Renal cortical epithelial cell (primary cell): ENCODE results near the gene TNFAIP1. TPM values are rescaled to one million over a fixed set of nuclear protein-coding genes. Genes with fewer than 3 reads are reported as not detected.

Source experiments
- DNase-seq: peaks from one replicate; pipeline ENCODE4 v3.0.0-alpha.2; 2011; ENCODE audit warnings: low read depth
- total RNA-seq: library from RNA; depleted of rRNA; stranded (reverse); fragments of >200 nt; gene quantifications from 2 replicates; pipeline ENCODE4 v1.2.3, GENCODE V29; 2014

TNFAIP1 gene
- total RNA-seq, 1 donor from 2014 or later: 81.2 TPM

GRCh38 chr17:28371245-28372202 is 36.0 kb downstream of the TNFAIP1 start, which contains the start of gene SARM1:
SARM1 (plus strand) TSS chr17:28371694; CDS start chr17:28372033, 339 bp downstream.
- DNase-seq: no peak

GRCh38 chr17:28372203-28372944 is 36.8 kb downstream of the TNFAIP1 start:
- no peak for DNase-seq

- no peak for DNase-seq
Observed at GRCh38 chr17:28372945-28373274, 37.3 kb downstream of the TNFAIP1 start.

- DNase-seq: no peak
Observed at GRCh38 chr17:28379814-28380801, 44.5 kb downstream of the TNFAIP1 start.

- no peak for DNase-seq
Observed at GRCh38 chr17:28381141-28381825, 45.7 kb downstream of the TNFAIP1 start.

- peak; percentile 42 for DNase-seq
Observed at GRCh38 chr17:28384281-28385036, 48.9 kb downstream of the TNFAIP1 start.

GRCh38 chr17:28385037-28385400 is 49.5 kb downstream of the TNFAIP1 start:
- no peak for DNase-seq

- DNase-seq: no peak
Observed at GRCh38 chr17:28385406-28385805, 49.8 kb downstream of the TNFAIP1 start.

- no peak for DNase-seq
Observed at GRCh38 chr17:28386391-28386790, 50.8 kb downstream of the TNFAIP1 start.

GRCh38 chr17:28388106-28388505 is 52.5 kb downstream of the TNFAIP1 start:
- DNase-seq: no peak

GRCh38 chr17:28390141-28390540 is 54.6 kb downstream of the TNFAIP1 start:
- DNase-seq: no peak

- DNase-seq: no peak
Observed at GRCh38 chr17:28390563-28390962, 55.0 kb downstream of the TNFAIP1 start.

GRCh38 chr17:28390984-28391383 is 55.4 kb downstream of the TNFAIP1 start:
- DNase-seq: no peak

GRCh38 chr17:28391401-28391800 is 55.8 kb downstream of the TNFAIP1 start:
- no peak for DNase-seq

GRCh38 chr17:28392491-28392890 is 56.9 kb downstream of the TNFAIP1 start:
- no peak for DNase-seq

- peak; percentile 16 for DNase-seq
Observed at GRCh38 chr17:28394337-28395116, 59.0 kb downstream of the TNFAIP1 start.

- no peak for DNase-seq
Observed at GRCh38 chr17:28395426-28395825, 59.9 kb downstream of the TNFAIP1 start.

GRCh38 chr17:28395968-28396367 is 60.4 kb downstream of the TNFAIP1 start:
- DNase-seq: no peak
